Measurements from ENCODE around the gene GC.
"Not testable (repeated sequence)": the region's sequence is repeated elsewhere in the genome, so short reads cannot be mapped to it uniquely, and the experiment has no call there.

The GC gene

GRCh38 chr4:71765821-71766383 is 18.0 kb downstream of the GC start:
- DNase-seq: no peak

GRCh38 chr4:71765350-71765749 is 18.5 kb downstream of the GC start:
- DNase-seq: no peak

- DNase-seq: no peak
Measured at GRCh38 chr4:71752383-71753042, 31.4 kb downstream of the GC start.

- DNase-seq: no peak
Measured at GRCh38 chr4:71749008-71749594, 34.8 kb downstream of the GC start.

DNA sequence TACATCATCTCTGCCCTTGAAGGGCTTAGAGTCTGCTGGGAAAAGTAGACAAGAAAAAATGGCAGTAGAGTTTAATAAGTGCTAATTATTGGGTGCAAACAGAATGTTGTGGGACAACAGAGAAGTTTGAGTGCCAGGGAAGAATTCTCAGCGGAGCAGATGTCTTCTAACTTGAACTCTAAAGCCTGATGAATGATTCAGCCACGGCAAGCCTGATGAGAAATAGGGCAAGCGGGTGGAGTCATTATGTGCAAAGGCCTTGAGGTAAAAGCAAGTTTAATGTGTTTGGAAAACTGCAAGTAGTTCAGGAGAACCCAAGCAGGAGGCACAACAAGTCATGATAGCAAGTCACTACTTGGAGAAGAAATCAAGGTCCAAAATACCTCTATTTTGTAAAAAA is 37.5 kb downstream of the GC start:
- no peak for DNase-seq

DNA sequence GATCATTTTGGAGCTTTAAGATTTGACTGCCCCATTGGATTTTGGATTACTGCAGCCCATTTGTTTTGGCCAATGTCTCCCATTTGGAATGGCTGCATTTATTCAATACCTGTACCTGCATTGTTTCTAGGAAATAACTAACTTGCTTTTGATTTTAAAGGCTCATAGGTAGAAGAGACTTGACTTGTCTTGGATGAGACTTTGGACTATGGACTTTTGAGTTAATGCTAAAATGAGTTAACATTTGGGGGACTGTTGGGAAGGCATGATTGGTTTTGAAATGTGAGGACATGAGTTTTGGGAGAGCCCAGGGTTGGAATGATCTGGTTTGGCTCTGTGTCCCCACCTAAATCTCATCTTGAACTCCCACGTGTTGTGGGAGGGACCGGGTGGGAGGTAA is 45.1 kb downstream of the GC start:
- DNase-seq: not testable (repeated sequence)

DNA sequence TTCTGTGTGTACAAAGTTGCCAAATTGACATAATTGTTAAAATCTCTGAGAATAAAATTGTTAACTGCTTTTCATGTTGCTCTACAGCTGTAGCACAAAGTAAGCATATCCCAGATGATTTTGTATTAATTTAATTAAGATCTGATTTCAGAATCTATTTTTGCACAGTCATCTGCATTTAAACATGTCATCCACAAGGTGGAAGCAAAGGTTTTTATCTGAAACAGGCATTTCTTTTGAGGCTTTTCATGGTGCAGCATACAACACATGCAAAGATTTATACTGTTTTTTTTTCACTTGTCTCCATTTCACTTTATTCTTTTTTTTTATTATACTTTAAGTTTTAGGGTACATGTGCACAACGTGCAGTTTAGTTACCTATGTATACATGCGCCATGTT is 51.2 kb downstream of the GC start:
- DNase-seq: no peak

DNA sequence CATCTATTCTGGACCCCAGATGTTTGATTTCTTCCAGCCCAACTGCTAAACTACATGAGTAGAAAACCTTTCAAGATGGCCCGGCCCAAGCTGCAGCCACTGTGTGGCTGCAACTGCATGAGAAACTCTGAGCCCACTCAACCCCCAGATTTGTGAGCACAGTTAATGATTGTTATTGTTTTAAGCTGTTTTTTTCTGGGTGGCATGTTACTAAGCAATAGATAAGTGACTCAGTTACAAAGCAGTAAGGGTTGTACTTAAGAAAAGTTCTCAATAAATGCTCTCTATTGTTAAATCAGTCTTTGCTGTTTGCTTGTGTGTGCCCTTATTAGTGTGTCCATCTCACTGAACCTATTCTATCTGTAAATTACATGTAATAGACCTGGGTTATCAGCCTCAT is 51.8 kb downstream of the GC start:
- DNase-seq: no peak

DNA sequence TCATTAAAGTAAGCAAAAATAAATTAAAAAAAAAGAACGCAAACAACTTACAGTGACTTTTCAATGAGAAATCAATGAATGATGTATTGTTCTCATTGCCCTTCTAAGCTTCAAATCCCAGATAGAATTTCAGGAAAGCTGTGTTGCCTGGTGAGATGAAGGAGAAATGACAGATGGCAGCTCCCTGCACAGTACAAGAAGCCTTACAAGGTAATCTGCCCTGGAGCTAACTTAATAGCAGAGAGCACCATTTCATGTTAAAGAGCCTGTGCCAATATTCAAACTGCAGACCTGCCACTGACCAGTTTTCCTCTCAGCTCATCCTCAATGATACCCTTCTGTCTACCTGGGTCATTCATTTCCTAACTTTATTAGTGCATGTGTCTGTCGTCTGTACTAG is 54.0 kb downstream of the GC start:
- no peak for DNase-seq

GRCh38 chr4:71713611-71714203 is 70.2 kb downstream of the GC start:
- no peak for DNase-seq

GRCh38 chr4:71711985-71712348 is 71.9 kb downstream of the GC start:
- DNase-seq: no peak

GRCh38 chr4:71711044-71711984 is 72.6 kb downstream of the GC start:
- no peak for DNase-seq

- DNase-seq: no peak
Measured at GRCh38 chr4:71709961-71710360, 73.9 kb downstream of the GC start.

GRCh38 chr4:71698141-71698540 is 85.7 kb downstream of the GC start:
- no peak for DNase-seq

- no peak for DNase-seq
Measured at GRCh38 chr4:71697031-71697430, 86.8 kb downstream of the GC start.

DNA sequence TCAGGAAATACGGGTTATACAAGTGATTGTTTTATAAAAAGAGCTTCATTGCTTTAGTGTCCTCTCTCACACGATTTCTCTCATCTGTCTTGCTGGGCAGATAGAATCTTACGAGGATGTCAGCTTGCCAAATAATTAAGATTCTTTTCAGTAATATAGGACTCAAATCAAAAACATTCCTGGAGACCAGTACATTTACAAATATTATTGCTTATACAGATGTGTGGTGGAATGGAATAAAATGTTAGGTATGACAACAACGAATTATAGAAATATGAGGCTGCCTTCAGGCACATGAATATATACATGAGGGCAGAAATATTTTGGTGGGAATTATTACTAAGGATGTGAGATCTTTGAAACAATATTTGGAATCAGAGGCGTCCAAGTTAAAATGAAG is 88.9 kb downstream of the GC start:
- no peak for DNase-seq

- DNase-seq: no peak
Measured at GRCh38 chr4:71692963-71693362, 90.9 kb downstream of the GC start.

GRCh38 chr4:71692198-71692597 is 91.7 kb downstream of the GC start:
- DNase-seq: no peak

Data from activated naive CD4-positive, alpha-beta T cell (primary cell).